ES-I3 (cell line): ENCODE results near the gene MIER2.
"Not testable (repeated sequence)": the region's sequence is repeated elsewhere in the genome, so short reads cannot be mapped to it uniquely, and the experiment has no call there.

Experiments
- H3K36me3 ChIP-seq: 2 replicates; pipeline ENCODE4 v1.6.1; 2013; ENCODE audit warnings: mild to moderate bottlenecking, low read length, control low read depth, moderate library complexity; ENCODE audit not compliant: insufficient read depth
- H3K4me1 ChIP-seq: 2 replicates; pipeline ENCODE4 v1.6.1; 2013; ENCODE audit warnings: mild to moderate bottlenecking, control low read depth, low read length; ENCODE audit not compliant: insufficient read depth
- H3K9ac ChIP-seq: 2 replicates; pipeline ENCODE4 v1.6.1; 2013; ENCODE audit warnings: low read depth, mild to moderate bottlenecking, low read length, moderate library complexity
- H3K9me3 ChIP-seq: 2 replicates; pipeline ENCODE4 v1.6.1; 2013; ENCODE audit warnings: mild to moderate bottlenecking, low read length, moderate library complexity; ENCODE audit not compliant: control insufficient read depth, insufficient read depth

MIER2 gene

DNA sequence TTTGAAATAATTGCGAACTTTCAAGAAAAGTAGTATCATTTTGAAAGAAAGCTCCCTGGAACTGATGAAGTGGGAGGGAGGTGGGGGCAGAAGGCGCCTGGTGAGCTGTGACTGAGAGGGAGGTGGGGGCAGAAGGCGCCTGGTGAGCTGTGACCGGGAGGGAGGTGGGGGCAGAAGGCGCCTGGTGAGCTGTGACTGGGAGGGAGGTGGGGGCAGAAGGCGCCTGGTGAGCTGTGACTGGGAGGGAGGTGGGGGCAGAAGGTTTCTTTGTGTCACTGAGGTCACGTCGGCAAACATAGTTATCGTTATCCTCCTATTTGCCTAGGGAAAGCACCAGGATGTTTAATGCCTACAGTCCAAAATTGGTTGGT is 40.2 kb upstream of the MIER2 start:
- H3K4me1 ChIP-seq, result peaks cover 14% of the 10 kb centered on the region; the same call in 1 of the 2 replicates
- no peak overlapping the region for H3K9ac ChIP-seq
- no peaks in the 10 kb centered on the region for H3K9me3 ChIP-seq
- no peaks in the 10 kb centered on the region for H3K36me3 ChIP-seq

DNA sequence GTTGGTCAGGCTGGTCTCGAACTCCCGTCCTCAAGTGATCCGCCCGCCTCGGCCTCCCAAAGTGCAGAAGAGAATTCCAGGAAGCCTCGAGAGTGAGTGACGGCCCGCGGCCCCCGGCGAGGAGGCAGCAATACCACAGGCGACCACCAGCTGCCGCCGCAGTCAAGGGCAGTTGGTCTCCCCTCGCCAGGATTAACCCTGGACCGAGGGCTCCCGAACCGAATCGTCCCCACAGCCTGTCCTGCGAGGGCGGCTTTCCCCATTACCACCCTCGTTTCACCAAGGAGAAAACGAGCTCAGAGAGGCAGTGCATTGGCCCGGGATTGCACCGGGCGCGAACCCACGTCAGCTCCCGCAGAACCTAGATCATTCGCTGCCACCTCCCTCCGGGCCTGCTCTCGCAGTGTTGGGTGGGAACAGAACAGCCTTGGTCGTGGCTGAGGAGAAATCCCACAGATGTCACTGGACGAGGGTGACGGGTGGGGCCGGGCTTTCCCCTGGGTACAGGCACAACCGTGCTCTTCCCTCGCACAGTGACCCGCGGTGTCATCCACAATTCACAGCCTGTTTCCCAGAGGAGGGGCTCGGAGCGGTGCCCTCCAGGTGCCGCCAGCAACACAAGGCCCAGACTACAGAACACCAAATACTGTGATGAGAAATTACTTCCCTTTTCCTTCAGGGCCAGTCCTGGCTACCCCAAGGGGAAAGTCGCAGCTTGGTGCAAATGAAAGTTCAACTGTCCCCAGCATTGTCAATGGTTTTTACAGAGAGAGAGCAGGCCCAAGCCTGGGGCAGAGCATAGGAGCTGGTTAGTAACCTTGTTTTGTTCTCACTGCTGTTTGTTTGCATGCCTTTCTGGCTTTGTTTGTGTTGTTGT is 39.6 kb upstream of the MIER2 start:
- no peaks in the 10 kb centered on the region for H3K9me3 ChIP-seq
- H3K9ac ChIP-seq, result peak overlapping the region; percentile 14; the same call in 1 of the 2 replicates
- no peaks in the 10 kb centered on the region for H3K36me3 ChIP-seq
- H3K4me1 ChIP-seq, result peaks cover 14% of the 10 kb centered on the region; the same call in 1 of the 2 replicates

DNA sequence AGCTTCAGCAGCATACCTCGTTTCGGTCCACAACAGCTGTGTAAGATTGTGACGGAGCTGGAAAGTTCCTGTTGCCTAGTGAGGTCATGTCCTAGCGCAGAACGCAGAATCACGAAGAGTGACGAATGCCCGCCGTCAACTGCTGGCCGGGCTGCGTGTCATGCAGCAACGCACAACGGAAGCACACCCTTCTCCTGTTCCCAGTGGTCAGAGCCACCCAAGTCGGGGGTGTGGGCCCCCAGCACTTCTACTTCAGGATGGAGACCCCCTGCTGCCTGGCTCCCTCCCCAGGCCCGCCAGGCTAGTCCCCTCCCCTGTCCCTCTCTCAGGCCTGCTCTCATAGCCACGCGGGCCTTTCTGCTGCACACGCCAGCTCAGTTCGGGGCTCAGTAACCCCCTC is 38.4 kb upstream of the MIER2 start:
- no peaks in the 10 kb centered on the region for H3K36me3 ChIP-seq
- H3K4me1 ChIP-seq, result peaks cover 10% of the 10 kb centered on the region; the same call in 1 of the 2 replicates
- no peak overlapping the region for H3K9ac ChIP-seq
- no peaks in the 10 kb centered on the region for H3K9me3 ChIP-seq

DNA sequence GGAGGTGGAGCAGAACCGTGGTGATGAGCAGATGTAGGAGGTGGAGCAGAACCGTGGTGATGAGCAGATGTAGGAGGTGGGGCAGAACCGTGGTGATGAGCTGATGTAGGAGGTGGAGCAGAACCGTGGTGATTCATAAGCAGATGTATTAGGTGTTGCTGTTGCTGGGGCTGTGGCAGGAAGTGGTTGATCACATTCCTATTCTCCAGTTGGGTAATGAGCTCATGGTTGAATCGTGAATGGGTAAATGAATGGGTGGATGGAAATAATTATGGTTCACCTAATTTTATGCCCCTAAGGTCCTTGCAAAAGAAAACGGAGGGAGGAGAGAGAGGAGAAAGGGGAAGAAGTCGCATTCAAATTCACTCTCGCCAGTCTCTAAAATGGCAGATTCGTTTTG is 38.0 kb upstream of the MIER2 start:
- H3K9ac ChIP-seq, H3K4me1 ChIP-seq, H3K9me3 ChIP-seq, H3K36me3 ChIP-seq: not testable (repeated sequence)

DNA sequence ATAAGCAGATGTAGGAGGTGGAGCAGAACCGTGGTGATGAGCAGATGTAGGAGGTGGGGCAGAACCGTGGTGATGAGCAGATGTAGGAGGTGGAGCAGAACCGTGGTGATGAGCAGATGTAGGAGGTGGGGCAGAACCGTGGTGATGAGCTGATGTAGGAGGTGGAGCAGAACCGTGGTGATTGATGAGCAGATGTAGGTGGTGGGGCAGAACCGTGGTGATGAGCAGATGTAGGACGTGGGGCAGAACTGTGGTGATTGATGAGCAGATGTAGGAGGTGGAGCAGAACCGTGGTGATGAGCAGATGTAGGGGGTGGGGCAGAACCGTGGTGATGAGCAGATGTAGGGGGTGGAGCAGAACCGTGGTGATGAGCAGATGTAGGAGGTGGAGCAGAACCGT is 37.3 kb upstream of the MIER2 start:
- H3K36me3 ChIP-seq, H3K9ac ChIP-seq, H3K4me1 ChIP-seq, H3K9me3 ChIP-seq: not testable (repeated sequence)

DNA sequence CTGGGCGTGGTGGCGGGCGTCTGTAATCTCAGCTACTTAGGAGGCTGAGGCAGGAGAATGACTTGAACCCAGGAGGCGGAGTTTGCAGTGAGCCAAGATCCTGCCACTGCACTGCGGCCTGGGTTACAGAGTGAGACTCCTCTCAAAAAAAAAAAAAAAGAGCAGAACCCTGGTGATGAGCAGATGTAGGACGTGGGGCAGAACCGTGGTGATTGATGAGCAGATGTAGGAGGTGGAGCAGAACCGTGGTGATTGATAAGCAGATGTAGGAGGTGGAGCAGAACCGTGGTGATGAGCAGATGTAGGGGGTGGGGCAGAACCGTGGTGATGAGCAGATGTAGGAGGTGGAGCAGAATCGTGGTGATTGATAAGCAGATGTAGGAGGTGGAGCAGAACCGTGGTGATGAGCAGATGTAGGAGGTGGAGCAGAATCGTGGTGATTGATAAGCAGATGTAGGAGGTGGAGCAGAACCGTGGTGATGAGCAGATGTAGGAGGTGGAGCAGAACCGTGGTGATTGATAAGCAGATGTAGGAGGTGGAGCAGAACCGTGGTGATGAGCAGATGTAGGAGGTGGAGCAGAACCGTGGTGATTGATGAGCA is 36.1 kb upstream of the MIER2 start:
- H3K36me3 ChIP-seq, H3K9me3 ChIP-seq, H3K4me1 ChIP-seq, H3K9ac ChIP-seq: not testable (repeated sequence)

DNA sequence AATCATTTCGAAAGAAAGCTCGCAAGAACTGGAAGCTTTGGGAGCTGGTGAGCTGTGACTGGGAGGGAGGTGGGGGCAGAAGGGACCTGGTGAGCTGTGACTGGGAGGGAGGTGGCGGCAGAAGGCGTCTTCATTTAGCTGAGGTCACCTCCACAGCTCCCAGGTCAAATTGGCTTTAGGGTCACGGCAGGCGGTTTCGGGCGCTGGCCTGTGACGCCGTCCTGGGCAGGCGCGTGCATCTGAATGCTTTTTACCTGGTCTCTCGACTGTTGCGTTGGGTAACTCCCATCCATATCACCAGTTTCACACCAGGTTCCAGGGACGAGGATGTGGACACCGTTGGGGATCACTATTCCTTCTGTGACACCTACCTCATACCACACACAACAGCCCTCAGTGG is 35.2 kb upstream of the MIER2 start:
- Histone ChIP-seq H3K4me1 (peaks cover 6% of the 10 kb centered on the region; the same call in 1 of the 2 replicates), H3K36me3 (no peaks in the 10 kb centered on the region), H3K9ac (no peak overlapping the region), H3K9me3 (no peaks in the 10 kb centered on the region)

DNA sequence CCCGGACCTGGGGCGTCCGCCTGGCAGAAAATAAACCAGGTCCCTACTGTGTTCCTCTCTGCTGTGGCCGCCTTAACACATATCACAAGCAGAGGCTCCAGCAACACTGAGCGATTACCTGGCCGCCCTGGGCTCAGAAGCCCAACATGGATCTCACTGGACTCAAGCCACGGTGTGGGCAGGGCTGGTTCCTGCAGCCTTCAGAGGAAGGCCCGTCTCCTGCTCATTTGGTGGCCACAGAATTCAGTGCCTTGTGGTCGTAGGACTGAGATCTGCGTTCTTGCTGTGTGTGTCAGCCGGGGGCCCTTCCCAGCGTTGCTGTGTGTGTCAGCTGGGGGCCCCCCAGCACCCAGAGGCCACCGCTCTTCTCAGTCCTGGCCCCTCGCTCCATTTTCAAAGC is 34.1 kb upstream of the MIER2 start:
- Histone ChIP-seq H3K36me3 (no peaks in the 10 kb centered on the region), H3K9ac (no peak overlapping the region), H3K4me1 (no peaks in the 10 kb centered on the region), H3K9me3 (no peaks in the 10 kb centered on the region)

DNA sequence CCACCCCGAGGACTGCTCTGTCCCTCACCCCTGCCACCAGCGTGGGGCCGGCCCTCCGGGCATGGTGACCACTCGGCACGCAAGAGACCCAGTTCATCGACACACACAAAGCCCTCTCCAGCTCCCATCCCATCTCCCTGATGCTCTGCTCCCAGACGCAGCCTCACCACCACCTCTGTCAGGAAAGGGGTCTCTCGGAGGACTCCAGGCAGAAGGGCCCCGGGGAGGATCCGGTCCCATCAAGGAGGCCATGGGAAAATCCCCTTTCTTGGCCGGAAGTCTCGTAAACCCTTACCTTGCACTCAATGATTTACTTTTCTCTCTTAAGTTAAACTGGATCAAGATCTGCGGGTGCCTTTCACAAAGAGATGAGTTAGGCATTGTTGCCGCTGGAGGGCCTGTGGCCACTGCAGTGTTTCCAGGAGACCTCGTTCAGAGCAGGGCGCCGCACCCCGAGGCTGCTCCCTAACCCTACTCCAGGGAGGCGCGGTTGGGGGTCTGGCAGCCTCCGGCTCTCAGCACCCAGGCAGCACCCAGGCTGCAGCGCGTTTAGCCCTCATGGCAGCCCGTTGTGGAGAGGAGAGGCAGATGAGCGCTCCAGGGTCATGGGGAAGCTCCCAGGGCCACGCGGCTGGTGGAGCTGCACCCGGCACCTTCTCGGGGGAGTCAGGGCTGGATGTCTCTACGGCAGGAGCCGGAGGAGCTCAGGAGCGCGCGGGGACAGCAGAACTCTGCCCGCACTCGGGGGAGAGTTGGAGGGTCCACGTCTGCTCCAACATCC is 33.4 kb upstream of the MIER2 start:
- Histone ChIP-seq H3K4me1 (no peaks in the 10 kb centered on the region), H3K9me3 (no peaks in the 10 kb centered on the region), H3K9ac (no peak overlapping the region), H3K36me3 (no peaks in the 10 kb centered on the region)

DNA sequence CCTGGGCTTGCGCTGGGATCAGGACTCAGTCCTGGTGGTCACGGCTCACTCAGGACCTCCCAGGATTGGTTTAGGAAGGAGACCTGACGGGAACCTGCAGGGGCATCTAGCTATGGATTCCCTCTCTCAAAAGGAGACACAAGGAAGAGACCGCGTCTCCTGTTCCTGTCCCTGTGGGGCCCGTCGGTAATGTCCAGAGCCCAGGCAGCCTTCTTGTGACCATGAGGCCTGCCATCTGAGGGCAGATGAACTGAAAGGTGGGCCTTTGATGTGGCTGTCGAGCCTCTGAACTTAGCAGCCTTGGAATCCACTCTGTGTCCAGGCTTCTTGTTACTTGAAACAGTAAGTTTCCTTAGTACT is 31.5 kb upstream of the MIER2 start:
- no peak overlapping the region for H3K9ac ChIP-seq
- H3K36me3 ChIP-seq, result no peaks in the 10 kb centered on the region
- H3K4me1 ChIP-seq, result no peaks in the 10 kb centered on the region

DNA sequence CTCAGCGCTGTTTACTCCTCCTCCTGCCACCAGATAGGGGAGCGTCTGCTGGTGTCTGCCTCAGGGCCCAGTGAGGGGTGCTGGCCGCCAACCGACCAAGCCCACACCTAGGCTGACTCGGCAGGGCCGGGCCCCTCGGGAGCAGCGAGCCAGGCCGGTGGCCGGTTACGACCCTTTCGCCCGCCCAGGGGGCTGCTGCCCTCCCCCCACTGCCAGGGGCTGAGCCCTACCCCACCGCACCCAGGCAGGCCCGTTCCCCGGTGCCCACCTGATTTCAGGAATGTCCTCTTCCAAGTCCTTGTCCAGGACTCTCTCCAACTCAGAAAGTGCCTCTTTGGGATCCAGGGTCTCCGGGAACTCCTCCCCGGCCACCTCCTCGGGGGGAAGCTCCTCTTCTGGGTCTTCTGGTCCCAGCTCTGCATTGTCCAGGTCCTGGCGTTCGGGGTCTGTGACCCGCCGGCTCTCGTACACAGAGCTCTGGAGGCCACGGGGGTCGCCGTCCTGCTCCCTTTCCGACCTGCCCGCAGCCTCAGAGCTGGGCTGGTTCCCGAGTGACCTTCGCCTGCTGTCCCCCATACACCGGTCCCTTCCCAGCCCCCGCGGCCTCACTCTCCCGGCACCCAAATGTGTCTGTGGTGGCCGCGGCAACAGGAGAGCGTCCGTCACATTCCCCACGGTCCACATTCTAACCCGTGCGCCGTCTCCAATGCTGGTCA is 31.0 kb upstream of the MIER2 start:
- H3K4me1 ChIP-seq, result no peaks in the 10 kb centered on the region
- no peak overlapping the region for H3K9ac ChIP-seq
- no peaks in the 10 kb centered on the region for H3K36me3 ChIP-seq
- H3K9me3 ChIP-seq, result no peaks in the 10 kb centered on the region

More for the DNA sequence above, 31.5 kb upstream of the MIER2 start:
- H3K9me3 ChIP-seq, result no peaks in the 10 kb centered on the region

DNA sequence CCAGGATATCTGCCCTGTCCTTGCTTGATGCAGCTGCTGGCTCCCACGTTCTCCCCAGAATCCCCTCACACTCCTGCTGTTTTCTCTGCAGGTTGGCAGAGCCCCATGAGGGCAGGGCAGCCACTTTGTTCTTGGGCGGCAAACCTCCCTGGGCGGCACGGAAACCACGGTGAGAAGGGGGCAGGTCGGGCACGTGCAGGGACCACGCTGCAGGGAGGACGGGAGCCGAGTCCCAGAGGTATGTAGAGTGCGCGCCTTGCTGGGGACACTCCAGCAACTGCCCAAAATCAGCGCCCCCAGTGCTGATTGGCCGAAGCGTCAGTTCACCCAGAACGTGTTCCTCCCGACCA is 30.3 kb upstream of the MIER2 start:
- no peaks in the 10 kb centered on the region for H3K9me3 ChIP-seq
- no peaks in the 10 kb centered on the region for H3K36me3 ChIP-seq
- no peaks in the 10 kb centered on the region for H3K4me1 ChIP-seq
- H3K9ac ChIP-seq, result no peak overlapping the region

DNA sequence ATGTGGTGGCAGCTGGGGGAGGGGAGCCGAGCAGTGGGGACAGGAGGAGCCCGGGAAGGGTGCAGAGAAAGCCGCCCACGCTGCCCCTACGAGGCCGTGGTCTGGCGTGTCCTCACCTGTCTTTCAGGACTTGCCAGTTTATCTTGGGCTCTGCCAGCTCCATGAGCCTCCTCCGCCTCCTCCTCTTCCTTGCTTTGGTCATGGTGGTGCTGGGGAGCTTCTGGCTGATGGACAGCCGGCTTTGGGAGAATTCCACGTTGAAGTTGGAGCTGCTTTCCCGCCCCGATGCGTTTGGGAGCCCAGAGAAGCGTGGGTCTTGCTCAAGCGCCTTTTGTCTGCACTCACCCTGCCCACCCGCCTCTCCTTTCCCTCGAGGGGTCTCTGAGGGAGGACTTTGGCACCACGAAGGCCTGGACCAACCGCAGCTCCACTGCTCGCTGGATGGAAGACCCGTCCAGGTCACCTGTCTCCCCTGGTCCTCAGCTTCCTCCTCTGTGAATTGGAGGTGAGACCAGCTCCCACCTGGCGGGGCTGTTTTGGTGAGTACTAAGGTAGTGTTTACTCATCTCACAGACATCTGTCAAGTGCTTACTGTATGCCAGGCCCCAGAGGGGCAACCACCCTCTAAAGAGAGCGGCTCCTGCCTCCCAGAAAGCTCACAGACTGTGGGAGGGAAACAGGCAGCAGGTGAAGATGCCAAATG is 29.7 kb upstream of the MIER2 start:
- no peak overlapping the region for H3K9ac ChIP-seq
- no peaks in the 10 kb centered on the region for H3K4me1 ChIP-seq
- H3K36me3 ChIP-seq, result no peaks in the 10 kb centered on the region
- H3K9me3 ChIP-seq, result no peaks in the 10 kb centered on the region
